GM23248 (cell line): ENCODE data around the gene SLC13A4. TPM values are rescaled to one million over a fixed set of nuclear protein-coding genes. Genes with fewer than 3 reads are reported as not detected.
A peak's percentile ranks its signal among the peaks of the same experiment; 100 is the strongest.

Experiments
- DNase-seq: peaks from one replicate; pipeline ENCODE4 v3.0.0-alpha.2; 2015
- H2AFZ ChIP-seq: fragments of 200-600 bp; sonication (generic); 2 replicates; pipeline ENCODE4 v1.6.1; 2016; ENCODE audit warnings: antibody characterized with exemption
- H3F3A ChIP-seq: fragments of 200-600 bp; sonication (generic); 2 replicates; pipeline ENCODE4 v1.6.1; 2016; ENCODE audit warnings: mild to moderate bottlenecking, antibody characterized with exemption, mixed run types; ENCODE audit not compliant: insufficient read depth
- H3K27ac ChIP-seq: fragments of 200-600 bp; sonication (generic); 2 replicates; pipeline ENCODE4 v1.5.1; 2016; ENCODE audit warnings: mild to moderate bottlenecking
- H3K27me3 ChIP-seq: fragments of 200-600 bp; sonication (generic); replicated peaks from 2 replicates; pipeline ENCODE4 v1.6.1; 2016; ENCODE audit warnings: mild to moderate bottlenecking; ENCODE audit not compliant: insufficient read depth
- H3K36me3 ChIP-seq: fragments of 200-600 bp; sonication (generic); 2 replicates; pipeline ENCODE4 v1.6.1; 2016; ENCODE audit warnings: low read depth, mild to moderate bottlenecking
- H3K4me1 ChIP-seq: fragments of 200-600 bp; sonication (generic); 2 replicates; pipeline ENCODE4 v1.6.1; 2016; ENCODE audit warnings: mild to moderate bottlenecking; ENCODE audit not compliant: insufficient read depth
- H3K4me2 ChIP-seq: fragments of 200-600 bp; sonication (generic); one replicate; pipeline ENCODE4 v1.6.1; 2016; ENCODE audit warnings: mild to moderate bottlenecking; ENCODE audit not compliant: unreplicated experiment
- H3K4me3 ChIP-seq: fragments of 200-600 bp; sonication (generic); 2 replicates; pipeline ENCODE4 v1.5.1; 2016; ENCODE audit warnings: mild to moderate bottlenecking
- H3K79me2 ChIP-seq: fragments of 200-600 bp; sonication (generic); 2 replicates; pipeline ENCODE4 v1.6.1; 2016; ENCODE audit warnings: mild to moderate bottlenecking; ENCODE audit not compliant: insufficient read depth
- H3K9ac ChIP-seq: fragments of 200-600 bp; sonication (generic); 2 replicates; pipeline ENCODE4 v1.6.1; 2016; ENCODE audit warnings: mild to moderate bottlenecking
- H3K9me2 ChIP-seq: fragments of 200-600 bp; sonication (generic); 2 replicates; pipeline ENCODE4 v1.6.1; 2016; ENCODE audit warnings: mixed run types, mild to moderate bottlenecking, moderate library complexity; ENCODE audit not compliant: insufficient read depth
- H3K9me3 ChIP-seq: fragments of 200-600 bp; sonication (generic); one replicate; pipeline ENCODE4 v1.6.1; 2017; ENCODE audit warnings: low read depth
- H4K20me1 ChIP-seq: fragments of 200-600 bp; sonication (generic); 2 replicates; pipeline ENCODE4 v1.6.0; 2016; ENCODE audit not compliant: insufficient read depth
- EZH2 ChIP-seq: fragments of 200-600 bp; sonication (generic); IDR thresholded peaks from 2 replicates; pipeline ENCODE4 v1.6.1; 2018; ENCODE audit warnings: antibody characterized with exemption, mild to moderate bottlenecking; ENCODE audit not compliant: insufficient read depth, poor library complexity, severe bottlenecking
- EZH2phosphoT487 ChIP-seq: fragments of 200-600 bp; sonication (generic); IDR thresholded peaks from 2 replicates; pipeline ENCODE4 v1.6.1; 2018; ENCODE audit warnings: antibody characterized with exemption, moderate library complexity, mild to moderate bottlenecking, low read depth; ENCODE audit not compliant: insufficient read depth
- WGBS, 2 experiments: methylation state at CpG; one replicate each; pipeline ENCODE4 v1.1.6; 2015 to 2017; ENCODE audit warnings: low lambda C conversion rate in 2 of 2, low coverage in 1 of 2; ENCODE audit errors: missing lambda C conversion rate in 2 of 2; 5-methylcytosine and 5-hydroxymethylcytosine counted together
- in situ Hi-C: fragments of 300-500 bp; cut with MboI; formaldehyde crosslinking; loops from 2 replicates; pipeline ENCODE4 v1.15.0; 2020
- polyA plus RNA-seq: library from polyadenylated mRNA; unstranded; fragments of >200 nt; fragmentation: Nextera tagmentation; extraction: Ambion mirVana; gene quantifications from 2 replicates; pipeline ENCODE4 v1.2.1, GENCODE V29; 2016
- total RNA-seq: library from RNA; depleted of rRNA; stranded (reverse); fragments of >200 nt; shearing (Covaris generic); gene quantifications from 2 replicates; pipeline ENCODE4 v1.2.3, GENCODE V29; 2014

The SLC13A4 gene
- total and polyA plus RNA-seq, 2 experiments from 2014 or later = 0.11 to 1.9 TPM

GRCh38 chr7:135662123-135662372, 65.9 kb downstream of the SLC13A4 start:
- 14 to 18% methylated on average over 12 to 17 of the region's 17 CpGs for WGBS, 2 experiments
- Histone ChIP-seq H4K20me1 (no peaks in the 10 kb centered on the region), H3K4me3 (peak overlapping the region; percentile 99), H3K27ac (peak overlapping the region; percentile 100; the same call in 1 of the 2 replicates), H3F3A (peaks cover 28% of the 10 kb centered on the region), H3K27me3 (no peaks in the 10 kb centered on the region), H3K4me2 (peak overlapping the region; percentile 67), H3K4me1 (peaks cover 29% of the 10 kb centered on the region), H3K36me3 (no peaks in the 10 kb centered on the region), H2AFZ (peak overlapping the region; percentile 97), H3K9me2 (no peaks in the 10 kb centered on the region), H3K9me3 (no peaks in the 10 kb centered on the region), H3K9ac (peak overlapping the region; percentile 100), H3K79me2 (peaks cover 38% of the 10 kb centered on the region)
- no peak for TF ChIP-seq EZH2phosphoT487
- no peak for TF ChIP-seq EZH2
- no peak for DNase-seq
- in situ Hi-C loops = no loop called here

GRCh38 chr7:135661311-135662122, 66.5 kb downstream of the SLC13A4 start:
- Histone ChIP-seq H3K79me2 (peaks cover 33% of the 10 kb centered on the region), H2AFZ (peak overlapping the region; percentile 97), H4K20me1 (no peaks in the 10 kb centered on the region), H3K9me2 (no peaks in the 10 kb centered on the region), H3K36me3 (no peaks in the 10 kb centered on the region), H3K9me3 (no peaks in the 10 kb centered on the region), H3K27ac (0 out of 2 replicates have a peak overlapping the region, but pooled peaks have one; percentile 100), H3K4me1 (peaks cover 29% of the 10 kb centered on the region), H3K4me3 (peak overlapping the region; percentile 99), H3K9ac (peak overlapping the region; percentile 100), H3K4me2 (peak overlapping the region; percentile 67), H3F3A (peaks cover 24% of the 10 kb centered on the region), H3K27me3 (no peaks in the 10 kb centered on the region)
- no peak for TF ChIP-seq EZH2
- TF ChIP-seq EZH2phosphoT487 = no peak
- DNase-seq = no peak
- in situ Hi-C loops = no loop called here
- WGBS, 2 experiments = 70 to 76% methylated on average over 14 of the region's 14 CpGs

- Histone ChIP-seq H3K4me2 (no peak overlapping the region), H3K4me1 (peaks cover 9% of the 10 kb centered on the region), H3K9me3 (no peaks in the 10 kb centered on the region), H2AFZ (no peak overlapping the region), H3K9me2 (no peaks in the 10 kb centered on the region), H3K79me2 (peaks cover 10% of the 10 kb centered on the region), H3K9ac (no peak overlapping the region), H3K27ac (no peak overlapping the region), H3F3A (peaks cover 15% of the 10 kb centered on the region), H3K4me3 (no peak overlapping the region), H3K27me3 (no peaks in the 10 kb centered on the region), H4K20me1 (no peaks in the 10 kb centered on the region), H3K36me3 (no peaks in the 10 kb centered on the region)
- in situ Hi-C loops = no loop called here
- WGBS, 2 experiments = 89 to 92% methylated on average over 9 of the region's 9 CpGs
- no peak for DNase-seq
- TF ChIP-seq EZH2phosphoT487 = no peak
Measured at GRCh38 chr7:135659159-135659846, 68.7 kb downstream of the SLC13A4 start.

- no peak overlapping the region for H2AFZ ChIP-seq
- WGBS, 2 experiments = 85 to 89% methylated on average over 5 of the region's 5 CpGs
- H3K27ac ChIP-seq = no peak overlapping the region
- H3K79me2 ChIP-seq = peaks cover 3% of the 10 kb centered on the region
- H4K20me1 ChIP-seq = no peaks in the 10 kb centered on the region
- H3K4me2 ChIP-seq = no peak overlapping the region
- H3K36me3 ChIP-seq = no peaks in the 10 kb centered on the region
- in situ Hi-C loops = no loop called here
- no peak for DNase-seq
- peaks cover 2% of the 10 kb centered on the region; the same call in 1 of the 2 replicates for H3K4me1 ChIP-seq
- H3F3A ChIP-seq = peaks cover 7% of the 10 kb centered on the region
- TF ChIP-seq EZH2phosphoT487 = no peak
- TF ChIP-seq EZH2 = no peak
- H3K9me2 ChIP-seq = no peaks in the 10 kb centered on the region
- H3K4me3 ChIP-seq = no peak overlapping the region
- no peak overlapping the region for H3K9ac ChIP-seq
- no peaks in the 10 kb centered on the region for H3K9me3 ChIP-seq
- H3K27me3 ChIP-seq = no peaks in the 10 kb centered on the region
Measured at GRCh38 chr7:135658564-135658963, 69.4 kb downstream of the SLC13A4 start.
